IMR-90 (cell line): ENCODE measurements around the gene KMT2E. TPM values are rescaled to one million over a fixed set of nuclear protein-coding genes. Genes with fewer than 3 reads are reported as not detected.

Source experiments
- ATAC-seq: fragments of 200-7000 bp; cut with Tn5 transposase; 2 replicates; pipeline ENCODE4 v1.9.1; 2020; ENCODE audit warnings: low read depth, mild to moderate bottlenecking, moderate library complexity
- BruUV-seq: library from RNA; stranded (reverse); fragments of 400-500 nt; replicated peaks from 2 replicates; lab custom pipeline; 2021; lab: Mats Ljungman, UMichigan
- CTCF ChIA-PET: fragments of 300-600 bp; formaldehyde crosslinking; extraction: SDS; loops from one replicate; lab custom pipeline; 2021; ENCODE audit warnings: antibody characterized with exemption; lab: Yijun Ruan, JAX
- POLR2A ChIA-PET: fragments of 300-600 bp; sonication (Branson Sonifier 250); formaldehyde crosslinking; loops from one replicate; lab custom pipeline; 2022; ENCODE audit warnings: antibody characterized with exemption; ENCODE audit not compliant: unreplicated experiment; lab: Charles Lee
- DNase-seq: peaks from one replicate; pipeline ENCODE4 v3.0.0; 2013
- H2AFZ ChIP-seq: replicated peaks from 2 replicates; pipeline ENCODE3; 2013; ENCODE audit warnings: low read length, mild to moderate bottlenecking; ENCODE audit not compliant: poor library complexity
- H2AK5ac ChIP-seq: 2 replicates; pipeline ENCODE4 v1.6.1; 2013; ENCODE audit warnings: low read depth, low read length, inconsistent platforms
- H2AK9ac ChIP-seq: replicated peaks from 2 replicates; pipeline ENCODE3; 2013; ENCODE audit warnings: mild to moderate bottlenecking, low read depth, low read length, moderate library complexity; ENCODE audit not compliant: poor library complexity
- H2BK120ac ChIP-seq: 2 replicates; pipeline ENCODE4 v1.6.1; 2013; ENCODE audit warnings: low read depth, low read length, inconsistent platforms
- H2BK15ac ChIP-seq: 3 replicates; pipeline ENCODE4 v1.6.1; 2013; ENCODE audit warnings: low read depth, low read length, inconsistent platforms
- H2BK20ac ChIP-seq: 2 replicates; pipeline ENCODE4 v1.6.1; 2013; ENCODE audit warnings: low read depth, mild to moderate bottlenecking, inconsistent platforms, low read length, moderate library complexity
- H2BK5ac ChIP-seq: 2 replicates; pipeline ENCODE4 v1.6.1; 2013; ENCODE audit warnings: mild to moderate bottlenecking, low read depth, low read length, inconsistent platforms; ENCODE audit not compliant: poor library complexity, severe bottlenecking
- H3K14ac ChIP-seq: replicated peaks from 2 replicates; pipeline ENCODE4 v1.6.1; 2013; ENCODE audit warnings: low read depth, low read length, inconsistent platforms
- H3K18ac ChIP-seq: 2 replicates; pipeline ENCODE4 v1.6.1; 2013; ENCODE audit warnings: low read depth, low read length, control low read depth
- H3K23ac ChIP-seq: 2 replicates; pipeline ENCODE4 v1.6.1; 2013; ENCODE audit warnings: low read depth, low read length, inconsistent platforms
- H3K27ac ChIP-seq: 2 replicates; pipeline ENCODE4 v1.5.1; 2013; ENCODE audit warnings: mild to moderate bottlenecking, control low read depth, low read length; ENCODE audit not compliant: insufficient read depth
- H3K27me3 ChIP-seq: 2 replicates; pipeline ENCODE4 v1.6.1; 2013; ENCODE audit warnings: low read length; ENCODE audit not compliant: control insufficient read depth, insufficient read depth
- H3K36me3 ChIP-seq: 2 replicates; pipeline ENCODE4 v1.6.1; 2013; ENCODE audit warnings: low read length, mixed read lengths; ENCODE audit not compliant: control insufficient read depth, insufficient read depth
- H3K4ac ChIP-seq: 2 replicates; pipeline ENCODE4 v1.6.1; 2013; ENCODE audit warnings: low read depth, low read length, inconsistent platforms
- H3K4me1 ChIP-seq: 2 replicates; pipeline ENCODE4 v1.6.1; 2013; ENCODE audit warnings: low read length, mixed read lengths; ENCODE audit not compliant: control insufficient read depth, insufficient read depth
- H3K4me2 ChIP-seq: 2 replicates; pipeline ENCODE4 v1.6.1; 2013; ENCODE audit warnings: low read depth, mild to moderate bottlenecking, control low read depth, low read length, moderate library complexity
- H3K4me3 ChIP-seq: 2 replicates; pipeline ENCODE4 v1.5.1; 2013; ENCODE audit warnings: low read depth, mild to moderate bottlenecking, control low read depth, low read length, moderate library complexity; ENCODE audit not compliant: insufficient read depth
- H3K56ac ChIP-seq: 2 replicates; pipeline ENCODE4 v1.6.1; 2013; ENCODE audit warnings: low read length, inconsistent platforms; ENCODE audit not compliant: insufficient read depth; ENCODE audit errors: extremely low read depth
- H3K79me1 ChIP-seq, 2 experiments: 2 replicates each; pipeline ENCODE4 v1.6.1; 2013; ENCODE audit warnings: low read length in 2 of 2, inconsistent platforms in 1 of 2, low read depth in 1 of 2
- H3K9ac ChIP-seq: 2 replicates; pipeline ENCODE4 v1.6.1; 2013; ENCODE audit warnings: low read depth, low read length, control low read depth
- H3K9me1 ChIP-seq: 2 replicates; pipeline ENCODE4 v1.6.1; 2013; ENCODE audit warnings: low read length, inconsistent platforms; ENCODE audit not compliant: insufficient read depth
- H3K9me3 ChIP-seq: 2 replicates; pipeline ENCODE4 v1.6.1; 2013; ENCODE audit warnings: low read length; ENCODE audit not compliant: control insufficient read depth, insufficient read depth
- H4K20me1 ChIP-seq: 2 replicates; pipeline ENCODE4 v1.6.1; 2013; ENCODE audit warnings: low read length, inconsistent platforms; ENCODE audit not compliant: insufficient read depth
- H4K5ac ChIP-seq: 2 replicates; pipeline ENCODE4 v1.6.1; 2013; ENCODE audit warnings: mild to moderate bottlenecking, low read depth, low read length, control low read depth
- H4K8ac ChIP-seq, 2 experiments: 2 replicates each; pipeline ENCODE4 v1.6.1; 2013; ENCODE audit warnings: low read depth in 2 of 2, low read length in 2 of 2, control low read depth in 1 of 2, inconsistent platforms in 1 of 2
- H4K91ac ChIP-seq: 2 replicates; pipeline ENCODE4 v1.6.1; 2013; ENCODE audit warnings: low read depth, low read length, inconsistent platforms; ENCODE audit not compliant: insufficient read depth
- CHD1 ChIP-seq: IDR thresholded peaks from 2 replicates; pipeline ENCODE4 v1.6.1; 2012; ENCODE audit warnings: low read depth, low read length, improper control_type of control experiment
- ELK1 ChIP-seq: fragments of 150-350 bp; IDR thresholded peaks from 2 replicates; pipeline ENCODE4 v1.6.1; 2016; ENCODE audit warnings: low read depth, mild to moderate bottlenecking, low read length, moderate library complexity, borderline replicate concordance
- MAFK ChIP-seq: IDR thresholded peaks from 2 replicates; pipeline ENCODE4 v1.6.1; 2012; ENCODE audit warnings: low read depth, low read length, improper control_type of control experiment
- MXI1 ChIP-seq: IDR thresholded peaks from 2 replicates; pipeline ENCODE4 v1.6.1; 2012; ENCODE audit warnings: low read depth, mild to moderate bottlenecking, low read length, moderate library complexity, borderline replicate concordance
- NFE2L2 ChIP-seq: fragments of 150-350 bp; IDR thresholded peaks from 2 replicates; pipeline ENCODE4 v1.6.1; 2016; ENCODE audit warnings: low read depth, mild to moderate bottlenecking, low read length
- RAD21 ChIP-seq: IDR thresholded peaks from 2 replicates; pipeline ENCODE4 v1.6.1; 2012; ENCODE audit warnings: low read length, improper control_type of control experiment
- RFX5 ChIP-seq: IDR thresholded peaks from 2 replicates; pipeline ENCODE4 v1.8.0; 2012; ENCODE audit warnings: low read depth, mild to moderate bottlenecking, low read length, moderate library complexity
- SMC3 ChIP-seq: fragments of 150-350 bp; IDR thresholded peaks from 2 replicates; pipeline ENCODE4 v1.6.1; 2016; ENCODE audit warnings: low read depth, mild to moderate bottlenecking, antibody characterized with exemption, low read length, moderate library complexity
- WGBS, 2 experiments: methylation state at CpG; one replicate each; pipeline versions ENCODE4 v1.1.5 to v1.1.7; 2013; ENCODE audit warnings: missing lambda C conversion rate in 2 of 2; ENCODE audit not compliant: insufficient read length in 1 of 2; ENCODE audit errors: extremely low coverage in 2 of 2; 5-methylcytosine and 5-hydroxymethylcytosine counted together
- dilution Hi-C: fragments of 300-500 bp; cut with HindIII; formaldehyde crosslinking; loops from one replicate; pipeline ENCODE4 v1.14.3; 2018; ENCODE audit warnings: low sequenced_read_pairs; ENCODE audit not compliant: unreplicated experiment
- in situ Hi-C: fragments of 300-500 bp; cut with MboI; formaldehyde crosslinking; loops from 3 replicates; pipeline ENCODE4 v1.14.3; 2019; ENCODE audit warnings: low sequenced_read_pairs, inconsistent platforms, mixed read lengths
- intact Hi-C: fragments of 100-400 bp; cut with micrococcal nuclease; formaldehyde crosslinking; loops from 2 replicates; pipeline ENCODE4 v1.10.0; 2022
- polyA plus RNA-seq, 3 experiments: library from polyadenylated mRNA; depleted of rRNA; stranded (reverse); fragments of >200 nt; gene quantifications; 2 replicates each; pipeline ENCODE4 v1.2.3, GENCODE V29; 2012; ENCODE audit warnings: low replicate concordance in 1 of 3
- total RNA-seq: library from RNA; depleted of rRNA; stranded (reverse); fragments of >200 nt; gene quantifications from 2 replicates; pipeline ENCODE4 v1.2.3, GENCODE V29; 2012

KMT2E gene
- total and polyA plus RNA-seq, 2 of the 4 experiments (the other 2 are of a cell fraction): 16.8 to 79.2 TPM

DNA sequence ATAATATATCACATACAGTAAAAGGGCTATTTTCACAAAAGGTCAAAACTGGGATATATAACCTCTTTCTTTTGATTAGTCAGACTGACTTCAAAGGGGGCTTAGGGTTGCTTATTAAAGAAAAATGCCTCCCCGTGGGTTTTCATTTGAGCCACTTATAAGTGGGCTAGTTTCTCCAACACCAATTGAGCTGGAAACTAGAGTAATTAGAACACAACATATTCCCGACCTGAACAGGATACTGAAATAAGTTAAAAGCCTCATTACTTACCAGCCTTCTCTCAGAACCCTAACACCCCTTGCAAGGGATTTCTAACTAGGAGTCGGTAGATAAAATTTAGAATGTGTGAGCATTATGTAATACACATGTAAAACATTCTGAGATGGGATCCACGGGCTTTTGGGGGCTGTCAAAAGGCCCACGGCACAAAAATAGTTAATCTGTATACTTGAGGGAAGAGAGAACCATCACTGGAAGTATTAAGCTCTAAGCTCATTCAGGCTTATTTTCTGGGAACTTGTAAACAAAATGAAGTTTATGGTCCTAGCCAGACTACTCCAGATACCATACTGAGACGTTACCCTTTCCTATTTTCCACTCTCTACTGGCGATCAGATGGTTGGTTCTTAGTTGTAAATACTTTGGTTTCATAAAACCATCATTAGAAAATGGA, 29.3 kb upstream of the KMT2E start (continued):
- TF ChIP-seq MXI1 (no peak), NFE2L2 (no peak)

- no peak overlapping the region for H3K4me2 ChIP-seq
Measured at GRCh38 chr7:104985259-104985617, 28.8 kb upstream of the KMT2E start.

More at GRCh38 chr7:104985259-104985617, 28.8 kb upstream of the KMT2E start:
- peaks cover 18 to 61% of the 10 kb centered on the region in 2 experiments for H3K79me1 ChIP-seq
- no peak overlapping the region for H2AK5ac ChIP-seq
- H2BK5ac ChIP-seq: peak overlapping the region; percentile 90
- WGBS, 2 experiments: no CpG with 5 or more reads among the region's 1 CpG
- intact Hi-C loops: no loop called here
- H2AFZ ChIP-seq: no peak overlapping the region
- no peak overlapping the region for H4K8ac ChIP-seq
- H3K23ac ChIP-seq: no peak overlapping the region
- no peak overlapping the region for H3K18ac ChIP-seq
- no peak for ATAC-seq
- peaks cover 9% of the 10 kb centered on the region for H3K9me1 ChIP-seq
- no peak for TF ChIP-seq SMC3
- TF ChIP-seq MAFK: no peak
- TF ChIP-seq ELK1: no peak
- TF ChIP-seq CHD1: no peak
- no peak for TF ChIP-seq RAD21
- TF ChIP-seq NFE2L2: no peak
- no peak for TF ChIP-seq MXI1
- no peak for TF ChIP-seq RFX5
- no peak overlapping the region for H3K56ac ChIP-seq
- H3K36me3 ChIP-seq: peaks cover 5% of the 10 kb centered on the region; the same call in 1 of the 2 replicates
- no peak overlapping the region for H2BK20ac ChIP-seq
- H3K4me1 ChIP-seq: peaks cover 11% of the 10 kb centered on the region
- no peak overlapping the region for H4K91ac ChIP-seq
- H4K20me1 ChIP-seq: peaks cover 7% of the 10 kb centered on the region; the same call in 1 of the 2 replicates
- H3K4ac ChIP-seq: no peak overlapping the region
- no peak overlapping the region for H2AK9ac ChIP-seq
- no peak overlapping the region for H2BK120ac ChIP-seq
- CTCF ChIA-PET: no interaction called here
- DNase-seq: no peak
- BruUV-seq: no TSS peak
- no peaks in the 10 kb centered on the region for H3K27me3 ChIP-seq
- no peak overlapping the region for H3K27ac ChIP-seq
- no peak overlapping the region for H3K9ac ChIP-seq
- no peak overlapping the region for H4K5ac ChIP-seq
- POLR2A ChIA-PET: interaction anchor here (0.5 kb wide), 1 partner anchor 449 kb away, joined by 3 read pairs; no protein-coding TSS in a partner anchor
- in situ Hi-C loops: no loop called here
- no peak overlapping the region for H3K14ac ChIP-seq
- dilution Hi-C loops: no loop called here
- H3K9me3 ChIP-seq: no peaks in the 10 kb centered on the region
- H2BK15ac ChIP-seq: no peak overlapping the region
- H3K4me3 ChIP-seq: no peak overlapping the region
